ENCODE results near the gene ZNF8.
"Not testable (repeated sequence)": the region's sequence is repeated elsewhere in the genome, so short reads cannot be mapped to it uniquely, and the experiment has no call there.

The ZNF8 gene

DNA sequence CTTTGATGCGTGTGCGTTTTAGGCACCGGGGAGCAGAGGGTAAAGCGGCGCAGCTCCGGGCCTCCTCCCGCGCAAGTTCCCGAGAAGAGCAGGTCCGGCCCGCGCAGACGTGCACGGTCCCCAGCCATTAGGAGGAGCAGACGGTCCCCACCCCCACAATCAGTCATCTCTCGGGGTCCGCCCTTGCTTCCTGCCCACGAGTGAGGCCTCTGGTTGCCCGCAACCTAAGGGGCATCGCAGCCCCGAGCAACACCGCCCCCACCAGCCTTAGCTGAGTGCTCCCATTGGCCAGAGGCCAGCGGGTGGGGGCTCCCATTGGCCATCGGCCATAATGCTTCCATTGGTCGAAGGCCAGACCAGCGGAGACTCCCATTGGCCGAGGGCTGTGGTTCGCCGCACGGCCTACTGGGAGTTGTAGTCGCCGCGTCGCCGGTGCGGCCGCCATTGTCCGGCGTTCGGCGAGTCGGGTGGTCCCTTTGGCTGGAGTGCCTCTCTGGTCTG lies at the start of gene ZNF8:
ZNF8 (plus strand) TSS at position 415 of the 501 bp plus-strand sequence. CDS start 127 bp downstream, outside the sequence.
- DNase-seq: peak; percentile 96

GRCh38 chr19:58229255-58229639 lies 49.5 kb upstream of the ZNF8 start:
- DNase-seq: no peak

DNA sequence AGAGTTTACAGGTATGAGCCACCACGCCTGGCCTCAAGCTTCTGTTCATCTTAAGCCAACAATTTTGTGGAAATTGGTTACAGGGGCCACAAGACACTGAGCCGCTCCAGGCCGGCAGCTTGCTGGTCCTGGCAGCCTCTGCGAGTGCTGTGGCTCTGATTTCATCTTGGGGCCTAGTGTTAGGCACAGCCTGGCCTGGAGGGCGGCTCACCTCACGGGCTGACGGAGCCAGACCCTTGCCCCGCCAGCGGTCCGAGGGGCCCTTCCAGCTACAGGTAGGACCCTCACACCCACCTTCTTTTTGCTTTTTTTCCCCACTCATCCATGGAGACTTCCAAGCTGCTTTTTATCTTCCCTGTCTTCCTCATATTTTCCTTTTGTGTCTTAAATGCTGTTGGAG lies 41.4 kb upstream of the ZNF8 start:
- no peak for DNase-seq

DNA sequence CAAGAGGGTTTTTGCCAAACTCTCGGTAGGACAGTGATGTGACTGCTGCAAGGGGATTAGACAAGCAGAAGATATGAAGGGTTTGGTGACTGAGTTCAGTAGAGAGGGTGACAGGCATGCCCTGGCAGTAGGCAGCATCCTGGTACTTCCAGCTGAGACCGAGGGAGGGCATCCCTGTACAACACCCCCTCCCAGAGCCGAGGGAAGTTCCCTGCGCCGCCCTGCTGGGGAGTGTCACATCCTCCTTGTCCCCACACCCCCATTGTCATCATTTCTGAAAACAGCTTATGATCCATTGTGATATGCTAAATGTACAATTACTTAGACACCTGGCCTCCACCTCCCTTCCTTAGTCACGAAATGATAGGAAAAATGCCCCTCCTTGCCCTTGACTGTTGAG lies 35.4 kb upstream of the ZNF8 start:
- no peak for DNase-seq

DNA sequence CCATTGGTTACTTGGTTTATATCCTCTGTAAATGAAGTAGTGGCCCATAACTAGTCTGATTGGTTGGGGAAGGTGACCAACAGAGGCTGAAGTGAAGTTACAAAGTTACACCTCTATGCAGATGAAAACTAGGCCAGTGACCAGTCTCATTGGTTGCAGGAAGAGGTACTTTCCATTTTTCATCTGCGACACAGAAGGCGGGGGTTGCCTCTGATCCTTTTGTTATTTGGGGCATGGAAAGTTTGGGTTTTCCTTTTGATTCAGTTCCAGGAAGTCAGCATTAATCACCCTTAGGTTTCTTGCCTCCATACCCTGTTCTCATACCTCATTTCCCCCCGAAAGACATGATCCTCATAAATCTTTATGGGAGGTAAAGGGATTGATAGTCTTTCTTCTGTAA lies 29.9 kb upstream of the ZNF8 start:
- DNase-seq: no peak

- no peak for DNase-seq
Observed at GRCh38 chr19:58252102-58252685, 26.6 kb upstream of the ZNF8 start.

DNA sequence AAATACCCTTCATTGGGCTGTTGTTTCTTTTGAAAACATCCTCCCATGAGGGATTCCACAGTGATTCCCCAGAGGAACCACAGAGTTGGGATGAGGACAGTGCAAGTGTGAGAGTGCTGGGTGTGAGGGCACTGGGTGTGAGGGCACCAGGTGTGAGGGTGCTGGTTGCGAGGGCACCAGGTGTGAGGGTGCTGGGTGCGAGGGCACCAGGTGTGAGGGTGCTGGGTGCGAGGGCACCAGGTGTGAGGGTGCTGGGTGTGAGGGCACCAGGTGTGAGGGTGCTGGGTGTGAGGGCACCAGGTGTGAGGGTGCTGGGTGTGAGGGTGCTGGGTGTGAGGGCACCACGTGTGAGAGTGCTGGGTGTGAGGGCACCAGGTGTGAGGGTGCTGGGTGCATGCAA lies 20.5 kb upstream of the ZNF8 start:
- not testable (repeated sequence) for DNase-seq

DNA sequence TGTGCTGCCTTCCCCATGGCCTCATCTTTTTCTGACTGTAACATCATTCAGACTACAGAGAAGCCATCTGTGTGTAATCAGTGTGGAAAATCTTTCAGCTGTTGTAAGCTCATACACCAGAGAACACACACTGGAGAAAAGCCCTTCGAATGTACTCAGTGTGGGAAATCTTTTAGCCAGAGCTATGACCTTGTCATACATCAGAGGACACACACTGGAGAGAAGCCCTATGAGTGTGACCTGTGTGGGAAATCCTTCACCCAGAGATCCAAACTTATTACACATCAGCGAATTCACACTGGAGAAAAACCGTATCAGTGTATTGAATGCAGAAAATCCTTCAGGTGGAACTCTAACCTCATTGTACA lies 17.2 kb upstream of the ZNF8 start:
- DNase-seq: no peak

GRCh38 chr19:58261968-58262921 lies 16.5 kb upstream of the ZNF8 start:
- no peak for DNase-seq

- no peak for DNase-seq
Observed at GRCh38 chr19:58262922-58263296, 15.8 kb upstream of the ZNF8 start.

- DNase-seq: no peak
Observed at GRCh38 chr19:58265100-58265499, 13.7 kb upstream of the ZNF8 start.

GRCh38 chr19:58268344-58268743 lies 10.4 kb upstream of the ZNF8 start:
- no peak for DNase-seq

DNA sequence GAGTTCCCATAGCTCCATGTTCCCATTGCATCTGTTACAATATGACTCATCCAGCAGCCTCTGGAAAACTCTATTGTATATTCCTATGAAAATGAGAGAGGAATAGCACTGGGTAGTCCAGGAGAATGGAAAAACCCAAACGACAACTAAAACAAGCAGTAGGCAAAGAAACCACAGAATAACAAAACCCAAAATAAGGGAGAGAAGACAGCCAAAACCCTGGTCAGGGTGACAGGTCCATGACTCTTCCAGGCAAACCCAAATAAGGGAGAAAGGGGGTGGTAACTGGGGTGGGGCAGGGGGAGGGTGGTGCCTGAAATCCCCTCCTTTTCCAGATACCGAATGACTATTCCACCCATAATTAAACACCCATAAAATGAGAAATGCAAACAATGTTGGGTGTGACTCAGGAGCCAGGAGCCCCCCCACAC lies 4.0 kb upstream of the ZNF8 start:
- DNase-seq: no peak

GRCh38 chr19:58275564-58275963 lies 3.2 kb upstream of the ZNF8 start:
- DNase-seq: no peak

DNA sequence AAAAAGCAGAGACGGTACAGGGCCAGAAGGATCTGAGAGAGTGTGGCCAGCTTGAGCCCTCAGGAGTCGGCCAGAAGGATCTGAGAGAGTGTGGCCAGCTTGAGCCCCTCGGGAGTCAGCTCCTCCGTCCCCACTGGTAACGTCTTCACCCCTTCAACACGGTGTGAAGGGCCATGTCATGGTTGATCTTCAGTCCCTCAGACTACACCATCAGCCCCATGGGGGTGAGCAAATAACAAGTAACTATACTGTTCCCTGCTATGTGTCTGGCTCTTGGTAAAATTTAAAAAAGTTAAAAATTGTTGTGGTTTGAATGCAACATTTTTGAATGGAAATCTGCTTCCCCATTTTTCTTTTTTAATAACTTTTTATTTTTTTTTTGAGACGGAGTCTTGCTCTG lies 1.6 kb upstream of the ZNF8 start:
- DNase-seq: no peak

GRCh38 chr19:58277748-58278540 lies 811 bp upstream of the ZNF8 start:
- DNase-seq: no peak

- peak; percentile 34 for DNase-seq
Observed at GRCh38 chr19:58279042-58279924, 528 bp downstream of the ZNF8 start.

DNA sequence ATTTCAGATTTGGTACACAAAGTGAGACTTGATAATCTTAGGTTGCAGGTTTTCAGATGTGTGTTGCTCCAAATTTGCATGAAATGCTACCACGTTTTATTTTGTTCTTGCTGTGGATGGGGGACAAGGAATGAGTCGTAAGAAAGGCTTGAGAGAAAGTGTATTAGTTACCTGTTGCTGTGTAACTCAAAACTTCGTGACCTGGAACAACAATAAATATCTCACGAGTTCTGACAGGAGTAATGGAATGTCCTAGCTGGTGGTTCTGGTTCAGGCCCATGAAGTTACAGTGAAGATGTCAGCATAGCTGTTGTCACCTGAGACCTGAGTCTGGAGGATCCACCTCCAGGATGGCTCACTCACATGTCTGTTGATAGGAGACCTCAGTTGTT lies 1.2 kb downstream of the ZNF8 start:
- peak; percentile 3 for DNase-seq

- DNase-seq: no peak
Observed at GRCh38 chr19:58284199-58284598, 5.4 kb downstream of the ZNF8 start.

GRCh38 chr19:58291943-58292342 lies 13.2 kb downstream of the ZNF8 start:
- DNase-seq: no peak

GRCh38 chr19:58294743-58295374 lies 16.1 kb downstream of the ZNF8 start:
- no peak for DNase-seq

DNA sequence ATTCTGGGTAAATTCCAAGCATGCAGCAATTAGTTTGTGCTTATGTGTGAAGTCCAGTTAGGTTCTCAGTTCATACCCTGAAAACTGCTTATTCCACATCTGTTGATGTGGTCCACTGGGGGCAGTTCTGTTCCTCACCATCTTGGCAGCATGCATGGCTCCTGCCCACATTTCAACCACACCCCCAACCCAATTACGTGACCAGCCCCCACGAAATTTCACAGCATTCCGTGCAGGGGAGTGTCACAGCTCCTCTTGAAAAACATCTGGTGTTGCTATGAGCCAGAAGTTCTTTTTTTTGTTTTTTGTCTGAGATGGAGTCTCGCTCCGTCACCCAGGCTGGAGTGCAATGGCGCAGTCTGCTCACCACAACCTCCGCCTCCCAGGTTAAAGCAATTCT lies 17.3 kb downstream of the ZNF8 start:
- DNase-seq: no peak

Measured in kidney glomerular epithelial cell (primary cell).